Measurements from ENCODE around the gene MYH7B.

Gene MYH7B

GRCh38 chr20:34965051-34965450 lies 9.4 kb downstream of the MYH7B start:
- TF ChIP-seq Cebpa-rat (IDR thresholded peaks at IDR 0.05): no peak
- Histone ChIP-seq H3K27me3 (no peaks in the 10 kb centered on the region), H3K9ac (no peak overlapping the region), H3K36me3 (no peaks in the 10 kb centered on the region), H3K4me1 (peaks cover 0 to 10% (median 4%) of the 10 kb centered on the region in 10 experiments; a peak in 5 of 20 replicates), H3K27ac (no peak overlapping the region), H3K4me2 (no peak overlapping the region), H3K4me3 (no peak overlapping the region), H4K20me1 (no peaks in the 10 kb centered on the region; a peak in 1 of 22 replicates), H3K9me3 (replicated peaks in 1 of 11) (no peaks in the 10 kb centered on the region)

- peaks cover 0 to 10% (median 0%) of the 10 kb centered on the region in 10 experiments; a peak in 3 of 20 replicates for H3K4me1 ChIP-seq
- no peaks in the 10 kb centered on the region; a peak in 1 of 22 replicates for H4K20me1 ChIP-seq
- H3K27me3 ChIP-seq: no peaks in the 10 kb centered on the region
- no peak overlapping the region for H3K4me3 ChIP-seq
- H3K36me3 ChIP-seq: no peaks in the 10 kb centered on the region
- no peak overlapping the region for H3K27ac ChIP-seq
- no peak overlapping the region for H3K4me2 ChIP-seq
- TF ChIP-seq Cebpa-rat (IDR thresholded peaks at IDR 0.05): no peak
- no peaks in the 10 kb centered on the region for H3K9me3 ChIP-seq (replicated peaks in 1 of 11)
- no peak overlapping the region for H3K9ac ChIP-seq
These were observed 11.8 kb downstream of the MYH7B start for GRCh38 chr20:34967421-34967820.

GRCh38 chr20:34968042-34968775 lies 12.5 kb downstream of the MYH7B start:
- Histone ChIP-seq H4K20me1 (no peaks in the 10 kb centered on the region; a peak in 1 of 22 replicates), H3K9ac (no peak overlapping the region), H3K4me1 (peaks cover 0 to 10% (median 0%) of the 10 kb centered on the region in 10 experiments; a peak in 3 of 20 replicates), H3K27ac (no peak overlapping the region), H3K36me3 (no peaks in the 10 kb centered on the region), H3K9me3 (replicated peaks in 1 of 11) (no peaks in the 10 kb centered on the region), H3K4me3 (no peak overlapping the region), H3K4me2 (peak overlapping the region in 4 of 11 experiments; percentile 10 to 31 (median 16); a peak in 4 of 22 replicates), H3K27me3 (no peaks in the 10 kb centered on the region)
- TF ChIP-seq Cebpa-rat (IDR thresholded peaks at IDR 0.05): no peak

DNA sequence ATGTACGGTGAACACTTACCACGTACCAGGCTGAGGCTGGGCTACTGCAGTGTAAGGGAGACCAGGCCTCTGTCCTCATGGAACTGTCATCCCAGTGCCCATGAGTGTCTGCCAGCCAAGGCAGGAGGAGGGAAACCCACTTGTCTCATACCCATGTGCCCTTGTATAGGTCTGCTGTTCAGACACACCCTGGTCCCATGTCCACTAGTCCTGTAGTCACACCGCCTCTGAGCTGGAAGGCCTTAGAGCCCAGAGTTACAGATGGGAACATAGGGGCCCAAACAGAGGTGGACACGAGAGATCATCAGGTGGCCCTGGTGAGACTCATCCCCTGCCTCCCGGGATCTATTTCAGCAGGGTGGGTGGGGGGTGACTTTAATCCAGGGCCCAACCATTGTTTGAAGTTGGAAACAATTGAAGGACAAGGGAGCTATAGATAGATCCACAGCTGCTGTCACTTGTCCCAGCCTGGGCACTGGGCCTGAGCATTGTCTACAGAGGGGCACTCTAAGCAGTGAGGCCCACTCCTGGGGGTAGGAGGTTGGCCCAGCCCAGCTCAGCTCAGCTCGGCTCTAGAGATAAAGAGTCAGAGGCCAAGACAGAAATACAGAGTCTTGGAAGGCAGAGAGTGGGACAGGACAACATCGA lies 14.6 kb downstream of the MYH7B start:
- TF ChIP-seq Cebpa-rat (IDR thresholded peaks at IDR 0.05): no peak
- H3K9me3 ChIP-seq (replicated peaks in 1 of 11): no peaks in the 10 kb centered on the region
- no peak overlapping the region for H3K9ac ChIP-seq
- H3K4me2 ChIP-seq: no peak overlapping the region
- peaks cover 0 to 10% (median 0%) of the 10 kb centered on the region in 10 experiments; a peak in 3 of 20 replicates for H3K4me1 ChIP-seq
- H3K4me3 ChIP-seq: no peak overlapping the region
- no peak overlapping the region for H3K27ac ChIP-seq
- no peaks in the 10 kb centered on the region for H3K27me3 ChIP-seq
- no peaks in the 10 kb centered on the region for H3K36me3 ChIP-seq
- no peaks in the 10 kb centered on the region; a peak in 1 of 22 replicates for H4K20me1 ChIP-seq

- Histone ChIP-seq H3K27ac (no peak overlapping the region), H3K4me1 (peaks cover 0 to 10% (median 0%) of the 10 kb centered on the region in 10 experiments; a peak in 3 of 20 replicates), H3K4me2 (no peak overlapping the region), H3K9me3 (replicated peaks in 1 of 11) (no peaks in the 10 kb centered on the region), H4K20me1 (no peaks in the 10 kb centered on the region; a peak in 1 of 22 replicates), H3K27me3 (no peaks in the 10 kb centered on the region), H3K4me3 (no peak overlapping the region), H3K36me3 (no peaks in the 10 kb centered on the region), H3K9ac (no peak overlapping the region)
- TF ChIP-seq Cebpa-rat (IDR thresholded peaks at IDR 0.05): no peak
These were observed 15.3 kb downstream of the MYH7B start for GRCh38 chr20:34970846-34971560.

- H3K27me3 ChIP-seq: no peaks in the 10 kb centered on the region
- no peak overlapping the region for H3K27ac ChIP-seq
- no peaks in the 10 kb centered on the region for H3K36me3 ChIP-seq
- H3K4me1 ChIP-seq: peaks cover 0 to 10% (median 0%) of the 10 kb centered on the region in 10 experiments; a peak in 3 of 20 replicates
- TF ChIP-seq Cebpa-rat (IDR thresholded peaks at IDR 0.05): no peak
- H4K20me1 ChIP-seq: no peaks in the 10 kb centered on the region; a peak in 1 of 22 replicates
- no peak overlapping the region for H3K9ac ChIP-seq
- no peaks in the 10 kb centered on the region for H3K9me3 ChIP-seq (replicated peaks in 1 of 11)
- no peak overlapping the region for H3K4me3 ChIP-seq
- no peak overlapping the region for H3K4me2 ChIP-seq
These were observed 16.0 kb downstream of the MYH7B start for GRCh38 chr20:34971561-34972235.

DNA sequence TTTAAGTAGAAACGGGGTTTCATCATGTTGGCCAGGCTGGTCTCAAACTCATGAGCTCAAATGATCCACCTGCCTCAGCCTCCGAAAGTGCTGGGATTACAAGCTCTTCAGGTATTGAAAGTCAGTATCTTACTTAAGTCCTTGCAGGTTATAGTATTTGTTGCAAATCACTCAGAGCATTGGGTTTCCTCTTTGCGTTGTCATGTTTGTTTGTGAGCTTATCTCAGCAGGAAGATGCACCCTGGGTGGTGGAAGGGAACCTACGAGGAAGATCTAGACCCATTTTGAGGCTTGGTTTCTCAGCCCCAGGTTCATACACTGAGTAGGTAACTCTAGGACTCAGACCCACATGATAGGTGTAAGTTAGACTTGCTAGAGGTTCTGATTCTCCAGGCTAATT lies 18.6 kb downstream of the MYH7B start:
- Histone ChIP-seq H3K9ac (no peak overlapping the region), H3K9me3 (replicated peaks in 1 of 11) (no peaks in the 10 kb centered on the region), H3K27ac (no peak overlapping the region), H3K36me3 (no peaks in the 10 kb centered on the region), H3K4me3 (no peak overlapping the region), H3K4me2 (no peak overlapping the region), H3K27me3 (no peaks in the 10 kb centered on the region), H4K20me1 (no peaks in the 10 kb centered on the region), H3K4me1 (peaks cover 0 to 17% (median 12%) of the 10 kb centered on the region in 10 experiments; a peak in 13 of 20 replicates)
- no peak for TF ChIP-seq Cebpa-rat (IDR thresholded peaks at IDR 0.05)

DNA sequence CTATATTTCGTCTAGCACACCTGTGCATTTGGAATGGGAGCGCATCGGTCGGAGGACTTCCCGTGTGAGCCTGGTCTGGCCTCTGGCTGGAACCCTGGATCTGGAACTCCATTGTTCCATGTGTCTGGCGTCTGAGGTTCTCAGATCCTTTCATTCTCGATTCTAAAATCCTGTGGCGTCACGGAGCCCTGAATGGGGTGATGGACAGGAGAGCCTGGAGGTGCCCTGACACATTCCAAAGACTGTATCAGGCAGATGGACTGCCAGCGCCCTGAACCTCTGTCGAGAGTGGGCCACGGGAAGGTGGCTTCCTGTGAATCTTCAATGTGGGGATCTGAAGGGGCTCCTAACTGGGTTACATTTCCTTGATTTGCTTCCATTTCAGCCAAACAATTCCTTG lies 20.6 kb downstream of the MYH7B start:
- no peak for TF ChIP-seq Cebpa-rat (IDR thresholded peaks at IDR 0.05)

More for the DNA sequence above, 20.6 kb downstream of the MYH7B start:
- no peaks in the 10 kb centered on the region for H3K27me3 ChIP-seq
- no peaks in the 10 kb centered on the region for H3K9me3 ChIP-seq (replicated peaks in 1 of 11)
- H3K27ac ChIP-seq: no peak overlapping the region
- no peak overlapping the region for H3K4me3 ChIP-seq
- H3K4me2 ChIP-seq: no peak overlapping the region
- no peaks in the 10 kb centered on the region for H4K20me1 ChIP-seq
- H3K4me1 ChIP-seq: peaks cover 0 to 17% (median 12%) of the 10 kb centered on the region in 10 experiments; a peak in 13 of 20 replicates
- no peak overlapping the region for H3K9ac ChIP-seq
- H3K36me3 ChIP-seq: no peaks in the 10 kb centered on the region
